Measurements from ENCODE around the gene UQCRH. TPM values are rescaled to one million over a fixed set of nuclear protein-coding genes. Genes with fewer than 3 reads are reported as not detected.
A peak's percentile ranks its signal among the peaks of the same experiment; 100 is the strongest.

Gene UQCRH
- total and polyA plus RNA-seq, 2 of the 13 experiments (the other 11 are each of a cell fraction or from before 2014, with no cell fraction given), result 548 to 556 TPM

DNA sequence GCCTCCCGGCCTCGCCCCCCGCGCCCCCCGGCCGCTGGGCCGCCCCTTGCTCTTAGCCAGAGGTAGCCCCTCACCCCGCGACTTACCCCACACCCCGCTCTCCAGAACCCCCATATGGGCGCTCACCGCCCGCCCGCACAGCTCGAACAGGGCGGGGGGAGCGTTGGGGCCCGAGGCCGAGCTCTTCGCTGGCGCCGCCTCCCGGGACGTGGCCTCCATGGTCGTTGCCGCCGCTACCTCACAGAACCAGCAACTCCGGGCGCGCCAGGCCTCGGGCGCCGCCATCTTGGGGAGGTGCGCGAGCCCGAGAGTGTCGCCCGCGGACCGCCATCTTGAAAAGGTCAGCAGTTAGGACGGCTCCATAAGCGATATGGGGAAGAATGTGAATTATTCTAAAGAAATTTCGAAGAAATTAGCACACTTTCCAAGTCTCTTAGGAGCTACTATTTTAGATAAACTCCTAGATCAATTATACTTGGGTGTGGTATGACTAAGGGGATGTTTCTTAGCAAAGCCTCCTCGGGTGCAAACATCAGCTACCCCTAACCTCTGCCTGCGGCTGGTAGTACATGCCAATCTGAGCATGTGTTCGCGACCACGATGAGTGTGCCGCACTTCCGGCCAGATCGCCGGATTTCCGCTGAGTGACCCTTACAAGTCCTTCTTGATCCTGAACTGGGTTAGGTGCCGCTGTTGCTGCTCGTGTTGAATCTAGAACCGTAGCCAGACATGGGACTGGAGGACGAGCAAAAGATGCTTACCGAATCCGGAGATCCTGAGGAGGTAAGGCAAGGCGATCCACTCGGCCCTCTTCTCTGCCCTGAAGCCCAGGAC lies at the start of gene UQCRH, which contains the start of gene LRRC41 (continued):
- TF ChIP-seq, protein P1, sequence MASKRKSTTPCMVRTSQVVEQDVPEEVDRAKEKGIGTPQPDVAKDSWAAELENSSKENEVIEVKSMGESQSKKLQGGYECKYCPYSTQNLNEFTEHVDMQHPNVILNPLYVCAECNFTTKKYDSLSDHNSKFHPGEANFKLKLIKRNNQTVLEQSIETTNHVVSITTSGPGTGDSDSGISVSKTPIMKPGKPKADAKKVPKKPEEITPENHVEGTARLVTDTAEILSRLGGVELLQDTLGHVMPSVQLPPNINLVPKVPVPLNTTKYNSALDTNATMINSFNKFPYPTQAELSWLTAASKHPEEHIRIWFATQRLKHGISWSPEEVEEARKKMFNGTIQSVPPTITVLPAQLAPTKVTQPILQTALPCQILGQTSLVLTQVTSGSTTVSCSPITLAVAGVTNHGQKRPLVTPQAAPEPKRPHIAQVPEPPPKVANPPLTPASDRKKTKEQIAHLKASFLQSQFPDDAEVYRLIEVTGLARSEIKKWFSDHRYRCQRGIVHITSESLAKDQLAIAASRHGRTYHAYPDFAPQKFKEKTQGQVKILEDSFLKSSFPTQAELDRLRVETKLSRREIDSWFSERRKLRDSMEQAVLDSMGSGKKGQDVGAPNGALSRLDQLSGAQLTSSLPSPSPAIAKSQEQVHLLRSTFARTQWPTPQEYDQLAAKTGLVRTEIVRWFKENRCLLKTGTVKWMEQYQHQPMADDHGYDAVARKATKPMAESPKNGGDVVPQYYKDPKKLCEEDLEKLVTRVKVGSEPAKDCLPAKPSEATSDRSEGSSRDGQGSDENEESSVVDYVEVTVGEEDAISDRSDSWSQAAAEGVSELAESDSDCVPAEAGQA (IDR thresholded peaks at IDR 0.05; ENCODE audit: low read depth), result peak; percentile 94
- TF ChIP-seq, protein P1 (CRISPR knock-in tag; IDR thresholded peaks at IDR 0.05; ENCODE audit: borderline replicate concordance), result no peak
- TF ChIP-seq ZNF350 (CRISPR knock-in tag; IDR thresholded peaks at IDR 0.05; ENCODE audit: borderline replicate concordance, low read depth) (peak; percentile 47; the same call in 1 of the 2 replicates), NR2F6 (IDR thresholded peaks at IDR 0.05) (peak; percentile 44), NR2F6 (CRISPR knock-in tag; IDR thresholded peaks at IDR 0.05) (no peak; the same call in none of the 2 replicates), ZFP90 (CRISPR knock-in tag; IDR thresholded peaks at IDR 0.05; ENCODE audit: borderline replicate concordance) (peak; percentile 24; the same call in 1 of the 2 replicates), ZC3H4 (CRISPR knock-in tag; IDR thresholded peaks at IDR 0.05; ENCODE audit: borderline replicate concordance) (no peak), PHF5A (CRISPR knock-in tag; IDR thresholded peaks at IDR 0.05; ENCODE audit: low read depth, unreplicated experiment) (no peak), HOXA3 (CRISPR knock-in tag; IDR thresholded peaks at IDR 0.05) (peak; percentile 95), NFKBIZ (CRISPR knock-in tag; IDR thresholded peaks at IDR 0.05) (0 out of 2 replicates have a peak, but pooled peaks have one; percentile 54), YEATS4 (CRISPR knock-in tag; IDR thresholded peaks at IDR 0.05; ENCODE audit: borderline replicate concordance) (peak; percentile 85), IKZF4 (CRISPR knock-in tag; IDR thresholded peaks at IDR 0.05; ENCODE audit: borderline replicate concordance, low read depth, not compliant biosample characterization) (peak; percentile 22), CHD4 (IDR thresholded peaks at IDR 0.05; ENCODE audit: borderline replicate concordance, low read length) (no peak), GATA4 (IDR thresholded peaks at IDR 0.05; ENCODE audit: borderline replicate concordance, low read depth) (0 out of 2 replicates have a peak, but pooled peaks have one; percentile 35), AKAP8 (CRISPR knock-in tag; IDR thresholded peaks at IDR 0.05) (peak; percentile 9; the same call in 1 of the 2 replicates)
- TF ChIP-seq, protein P2, sequence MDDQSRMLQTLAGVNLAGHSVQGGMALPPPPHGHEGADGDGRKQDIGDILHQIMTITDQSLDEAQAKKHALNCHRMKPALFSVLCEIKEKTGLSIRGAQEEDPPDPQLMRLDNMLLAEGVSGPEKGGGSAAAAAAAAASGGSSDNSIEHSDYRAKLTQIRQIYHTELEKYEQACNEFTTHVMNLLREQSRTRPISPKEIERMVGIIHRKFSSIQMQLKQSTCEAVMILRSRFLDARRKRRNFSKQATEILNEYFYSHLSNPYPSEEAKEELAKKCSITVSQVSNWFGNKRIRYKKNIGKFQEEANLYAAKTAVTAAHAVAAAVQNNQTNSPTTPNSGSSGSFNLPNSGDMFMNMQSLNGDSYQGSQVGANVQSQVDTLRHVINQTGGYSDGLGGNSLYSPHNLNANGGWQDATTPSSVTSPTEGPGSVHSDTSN (CRISPR knock-in tag; IDR thresholded peaks at IDR 0.05; ENCODE audit: borderline replicate concordance), result no peak
- TF ChIP-seq, protein P3, sequence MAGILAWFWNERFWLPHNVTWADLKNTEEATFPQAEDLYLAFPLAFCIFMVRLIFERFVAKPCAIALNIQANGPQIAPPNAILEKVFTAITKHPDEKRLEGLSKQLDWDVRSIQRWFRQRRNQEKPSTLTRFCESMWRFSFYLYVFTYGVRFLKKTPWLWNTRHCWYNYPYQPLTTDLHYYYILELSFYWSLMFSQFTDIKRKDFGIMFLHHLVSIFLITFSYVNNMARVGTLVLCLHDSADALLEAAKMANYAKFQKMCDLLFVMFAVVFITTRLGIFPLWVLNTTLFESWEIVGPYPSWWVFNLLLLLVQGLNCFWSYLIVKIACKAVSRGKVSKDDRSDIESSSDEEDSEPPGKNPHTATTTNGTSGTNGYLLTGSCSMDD (CRISPR knock-in tag; IDR thresholded peaks at IDR 0.05), result no peak
- TF ChIP-seq, protein P4, sequence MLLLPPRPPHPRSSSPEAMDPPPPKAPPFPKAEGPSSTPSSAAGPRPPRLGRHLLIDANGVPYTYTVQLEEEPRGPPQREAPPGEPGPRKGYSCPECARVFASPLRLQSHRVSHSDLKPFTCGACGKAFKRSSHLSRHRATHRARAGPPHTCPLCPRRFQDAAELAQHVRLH (CRISPR knock-in tag; IDR thresholded peaks at IDR 0.05; ENCODE audit: borderline replicate concordance, low read depth), result 0 out of 2 replicates have a peak, but pooled peaks have one; percentile 39
- TF ChIP-seq, protein P5, sequence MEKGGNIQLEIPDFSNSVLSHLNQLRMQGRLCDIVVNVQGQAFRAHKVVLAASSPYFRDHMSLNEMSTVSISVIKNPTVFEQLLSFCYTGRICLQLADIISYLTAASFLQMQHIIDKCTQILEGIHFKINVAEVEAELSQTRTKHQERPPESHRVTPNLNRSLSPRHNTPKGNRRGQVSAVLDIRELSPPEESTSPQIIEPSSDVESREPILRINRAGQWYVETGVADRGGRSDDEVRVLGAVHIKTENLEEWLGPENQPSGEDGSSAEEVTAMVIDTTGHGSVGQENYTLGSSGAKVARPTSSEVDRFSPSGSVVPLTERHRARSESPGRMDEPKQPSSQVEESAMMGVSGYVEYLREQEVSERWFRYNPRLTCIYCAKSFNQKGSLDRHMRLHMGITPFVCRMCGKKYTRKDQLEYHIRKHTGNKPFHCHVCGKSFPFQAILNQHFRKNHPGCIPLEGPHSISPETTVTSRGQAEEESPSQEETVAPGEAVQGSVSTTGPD (CRISPR knock-in tag; IDR thresholded peaks at IDR 0.05), result no peak

Data from HepG2 (cell line).